SK-N-SH treated with all-trans-retinoic acid at 6 μM for 48 hours (cell line): ENCODE results near the gene KLRF1.

ENCODE experiments used
- ATAC-seq: fragments of 200-7000 bp; cut with Tn5 transposase; 3 replicates; pipeline ENCODE4 v1.9.1; 2020; ENCODE audit warnings: mild to moderate bottlenecking, moderate library complexity
- ARNTL ChIP-seq: fragments of 450-650 bp; formaldehyde crosslinking; IDR thresholded peaks from 2 replicates; pipeline ENCODE4 v1.5.0; 2020; ENCODE audit warnings: low read depth, mild to moderate bottlenecking, moderate library complexity, borderline replicate concordance
- CREB5 ChIP-seq: fragments of 250-450 bp; sonication (Bioruptor Pico); IDR thresholded peaks from 2 replicates; pipeline ENCODE4 v1.5.1; 2020; ENCODE audit warnings: low read depth, mild to moderate bottlenecking, moderate library complexity
- CSDC2 ChIP-seq: fragments of 250-450 bp; sonication (Bioruptor Pico); IDR thresholded peaks from 2 replicates; pipeline ENCODE4 v1.5.0; 2020; ENCODE audit warnings: mild to moderate bottlenecking, moderate library complexity
- GLIS3 ChIP-seq: fragments of 250-450 bp; sonication (Bioruptor Pico); IDR thresholded peaks from 2 replicates; pipeline ENCODE4 v1.5.0; 2020; ENCODE audit warnings: mild to moderate bottlenecking, moderate library complexity
- ISL1 ChIP-seq: fragments of 250-450 bp; sonication (Bioruptor Pico); IDR thresholded peaks from 2 replicates; pipeline ENCODE4 v2.1.2; 2022; ENCODE audit warnings: mild to moderate bottlenecking, moderate library complexity
- PPARA ChIP-seq: fragments of 250-450 bp; sonication (Bioruptor Pico); IDR thresholded peaks from 2 replicates; pipeline ENCODE4 v1.5.0; 2020; ENCODE audit warnings: mild to moderate bottlenecking, borderline replicate concordance
- TCF4 ChIP-seq: fragments of 250-450 bp; sonication (Bioruptor Pico); IDR thresholded peaks from 2 replicates; pipeline ENCODE4 v1.8.0; 2021; ENCODE audit warnings: mild to moderate bottlenecking, moderate library complexity, borderline replicate concordance
- ZC3H10 ChIP-seq: fragments of 250-450 bp; sonication (Bioruptor Pico); IDR thresholded peaks from 2 replicates; pipeline ENCODE4 v1.5.1; 2021; ENCODE audit warnings: mild to moderate bottlenecking, moderate library complexity
- ZFP3 ChIP-seq: fragments of 250-450 bp; sonication (Bioruptor Pico); IDR thresholded peaks from 2 replicates; pipeline ENCODE4 v1.5.0; 2020; ENCODE audit warnings: mild to moderate bottlenecking, moderate library complexity
- ZFP30 ChIP-seq: fragments of 450-650 bp; formaldehyde crosslinking; IDR thresholded peaks from 2 replicates; pipeline ENCODE4 v1.5.0; 2022; ENCODE audit warnings: mild to moderate bottlenecking, moderate library complexity
- ZNF70 ChIP-seq: fragments of 450-650 bp; formaldehyde crosslinking; IDR thresholded peaks from 2 replicates; pipeline ENCODE4 v1.5.0; 2020; ENCODE audit warnings: mild to moderate bottlenecking, moderate library complexity
- ZNF8 ChIP-seq: fragments of 450-650 bp; formaldehyde crosslinking; IDR thresholded peaks from 2 replicates; pipeline ENCODE4 v1.5.0; 2020; ENCODE audit warnings: mild to moderate bottlenecking, moderate library complexity
- TF ChIP-seq, protein P1 (sequence below): fragments of 250-450 bp; sonication (Bioruptor Pico); IDR thresholded peaks from 2 replicates; pipeline ENCODE4 v1.5.0; 2020; ENCODE audit warnings: mild to moderate bottlenecking, moderate library complexity
- TF ChIP-seq, protein P2 (sequence below): fragments of 250-450 bp; sonication (Bioruptor Pico); IDR thresholded peaks from 2 replicates; pipeline ENCODE4 v1.8.0; 2021; ENCODE audit warnings: low read depth, mild to moderate bottlenecking, moderate library complexity, borderline replicate concordance

KLRF1 gene

GRCh38 chr12:9809866-9810265 is 17.4 kb upstream of the KLRF1 start (continued):
- TF ChIP-seq, protein P1, sequence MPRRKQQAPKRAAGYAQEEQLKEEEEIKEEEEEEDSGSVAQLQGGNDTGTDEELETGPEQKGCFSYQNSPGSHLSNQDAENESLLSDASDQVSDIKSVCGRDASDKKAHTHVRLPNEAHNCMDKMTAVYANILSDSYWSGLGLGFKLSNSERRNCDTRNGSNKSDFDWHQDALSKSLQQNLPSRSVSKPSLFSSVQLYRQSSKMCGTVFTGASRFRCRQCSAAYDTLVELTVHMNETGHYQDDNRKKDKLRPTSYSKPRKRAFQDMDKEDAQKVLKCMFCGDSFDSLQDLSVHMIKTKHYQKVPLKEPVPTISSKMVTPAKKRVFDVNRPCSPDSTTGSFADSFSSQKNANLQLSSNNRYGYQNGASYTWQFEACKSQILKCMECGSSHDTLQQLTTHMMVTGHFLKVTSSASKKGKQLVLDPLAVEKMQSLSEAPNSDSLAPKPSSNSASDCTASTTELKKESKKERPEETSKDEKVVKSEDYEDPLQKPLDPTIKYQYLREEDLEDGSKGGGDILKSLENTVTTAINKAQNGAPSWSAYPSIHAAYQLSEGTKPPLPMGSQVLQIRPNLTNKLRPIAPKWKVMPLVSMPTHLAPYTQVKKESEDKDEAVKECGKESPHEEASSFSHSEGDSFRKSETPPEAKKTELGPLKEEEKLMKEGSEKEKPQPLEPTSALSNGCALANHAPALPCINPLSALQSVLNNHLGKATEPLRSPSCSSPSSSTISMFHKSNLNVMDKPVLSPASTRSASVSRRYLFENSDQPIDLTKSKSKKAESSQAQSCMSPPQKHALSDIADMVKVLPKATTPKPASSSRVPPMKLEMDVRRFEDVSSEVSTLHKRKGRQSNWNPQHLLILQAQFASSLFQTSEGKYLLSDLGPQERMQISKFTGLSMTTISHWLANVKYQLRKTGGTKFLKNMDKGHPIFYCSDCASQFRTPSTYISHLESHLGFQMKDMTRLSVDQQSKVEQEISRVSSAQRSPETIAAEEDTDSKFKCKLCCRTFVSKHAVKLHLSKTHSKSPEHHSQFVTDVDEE (CRISPR knock-in tag): no peak
- TF ChIP-seq, all 23 proteins: peak for 0

DNA sequence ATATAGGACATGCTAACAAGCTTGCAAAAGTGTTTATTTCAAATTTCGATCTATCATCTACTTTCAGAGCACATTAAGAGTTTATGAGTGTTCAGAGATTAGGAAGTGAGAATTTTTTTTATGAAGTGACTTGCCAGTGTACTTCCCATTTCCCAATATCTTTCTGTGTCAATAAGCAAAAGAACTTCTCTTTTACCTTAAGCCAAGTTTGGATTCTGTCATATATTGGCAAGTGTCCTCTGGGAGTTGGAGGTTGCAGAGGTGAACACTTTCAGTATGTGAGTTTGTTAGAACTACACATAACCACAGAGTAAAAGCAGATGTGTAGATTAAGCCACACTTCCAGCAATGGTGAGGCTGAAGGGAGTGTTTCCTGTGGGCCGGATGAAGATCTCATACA is 16.6 kb upstream of the KLRF1 start:
- TF ChIP-seq GLIS3 (CRISPR knock-in tag): no peak
- TF ChIP-seq ZNF70 (CRISPR knock-in tag): no peak
- TF ChIP-seq ZFP3 (CRISPR knock-in tag): no peak
- TF ChIP-seq ZNF8 (CRISPR knock-in tag): no peak
- no peak for TF ChIP-seq ARNTL (CRISPR knock-in tag)
- no peak for TF ChIP-seq CREB5 (CRISPR knock-in tag)
- TF ChIP-seq PPARA: no peak
- no peak for ATAC-seq

DNA sequence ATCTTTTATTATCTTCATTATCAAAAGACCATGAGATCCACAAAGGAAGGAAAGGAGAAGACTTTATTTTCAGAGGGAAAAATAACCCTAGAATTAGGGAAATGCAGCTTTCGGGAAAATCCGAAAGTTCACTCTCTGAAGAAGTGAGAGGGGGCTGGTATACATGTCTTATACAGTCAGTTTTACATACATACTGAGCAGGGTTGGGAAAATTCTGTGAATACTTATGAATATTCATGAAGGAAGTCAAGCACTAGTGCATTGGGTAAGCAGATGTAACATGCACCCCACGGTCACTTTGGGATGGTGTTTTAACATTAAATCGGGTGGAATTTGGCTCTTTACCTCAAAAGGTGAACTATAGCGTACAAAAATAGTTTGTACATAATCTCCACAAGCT is 15.7 kb upstream of the KLRF1 start:
- TF ChIP-seq CSDC2 (CRISPR knock-in tag): no peak
- no peak for TF ChIP-seq ZFP3 (CRISPR knock-in tag)
- no peak for ATAC-seq

DNA sequence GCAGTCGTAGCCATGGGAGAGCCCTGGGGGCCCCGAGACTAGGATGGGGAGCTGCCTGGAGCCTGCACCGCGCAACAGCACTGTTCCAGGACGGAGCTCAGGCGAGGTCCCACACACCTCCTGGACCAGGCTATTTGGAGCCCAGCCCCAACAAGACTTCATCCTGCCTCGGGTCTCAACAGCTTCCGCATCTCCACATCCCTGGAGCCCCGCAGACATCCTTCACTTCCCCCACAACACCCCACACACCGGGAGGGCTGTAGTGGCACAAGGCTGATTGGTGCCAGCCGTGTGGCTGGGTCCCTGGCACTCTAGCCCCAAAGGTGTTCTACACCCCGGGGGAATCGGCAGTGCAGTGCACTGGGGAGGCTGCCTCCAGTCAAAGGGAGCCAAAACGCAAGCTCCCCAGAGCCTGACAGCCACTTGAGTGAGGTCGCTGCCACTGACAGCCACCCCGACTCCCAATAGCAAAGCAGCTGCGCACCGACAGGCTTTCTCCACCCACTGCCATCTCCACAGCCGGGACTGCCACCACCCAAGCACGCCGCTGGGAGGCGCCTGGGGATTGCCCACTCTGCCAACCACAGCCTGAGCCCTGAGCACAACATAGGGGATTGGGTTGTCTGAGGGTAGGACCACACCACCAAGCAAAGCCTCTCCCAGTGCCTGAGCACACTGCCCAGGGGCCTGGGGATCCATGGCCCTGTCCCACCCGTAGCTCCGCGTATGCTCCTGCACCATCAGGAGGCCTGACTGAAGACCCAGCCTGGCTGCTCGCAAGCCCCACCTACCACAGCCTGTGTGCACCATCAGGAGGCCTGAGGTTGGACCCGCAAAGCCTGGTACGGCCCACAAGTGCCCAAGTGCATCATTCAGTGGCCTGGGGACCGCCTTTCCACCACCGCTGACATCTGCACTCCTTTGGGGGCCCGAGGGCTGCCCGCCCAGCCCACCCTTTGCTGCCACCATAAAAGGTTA is 13.2 kb upstream of the KLRF1 start:
- TF ChIP-seq, protein P1 (CRISPR knock-in tag): no peak
- TF ChIP-seq TCF4: no peak
- no peak for TF ChIP-seq ZNF70 (CRISPR knock-in tag)
- TF ChIP-seq ZNF8 (CRISPR knock-in tag): no peak
- TF ChIP-seq, protein P2, sequence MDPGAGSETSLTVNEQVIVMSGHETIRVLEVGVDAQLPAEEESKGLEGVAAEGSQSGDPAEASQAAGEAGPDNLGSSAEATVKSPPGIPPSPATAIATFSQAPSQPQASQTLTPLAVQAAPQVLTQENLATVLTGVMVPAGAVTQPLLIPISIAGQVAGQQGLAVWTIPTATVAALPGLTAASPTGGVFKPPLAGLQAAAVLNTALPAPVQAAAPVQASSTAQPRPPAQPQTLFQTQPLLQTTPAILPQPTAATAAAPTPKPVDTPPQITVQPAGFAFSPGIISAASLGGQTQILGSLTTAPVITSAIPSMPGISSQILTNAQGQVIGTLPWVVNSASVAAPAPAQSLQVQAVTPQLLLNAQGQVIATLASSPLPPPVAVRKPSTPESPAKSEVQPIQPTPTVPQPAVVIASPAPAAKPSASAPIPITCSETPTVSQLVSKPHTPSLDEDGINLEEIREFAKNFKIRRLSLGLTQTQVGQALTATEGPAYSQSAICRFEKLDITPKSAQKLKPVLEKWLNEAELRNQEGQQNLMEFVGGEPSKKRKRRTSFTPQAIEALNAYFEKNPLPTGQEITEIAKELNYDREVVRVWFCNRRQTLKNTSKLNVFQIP: no peak
- no peak for TF ChIP-seq ISL1 (CRISPR knock-in tag)
- peak; percentile 98 for ATAC-seq

DNA sequence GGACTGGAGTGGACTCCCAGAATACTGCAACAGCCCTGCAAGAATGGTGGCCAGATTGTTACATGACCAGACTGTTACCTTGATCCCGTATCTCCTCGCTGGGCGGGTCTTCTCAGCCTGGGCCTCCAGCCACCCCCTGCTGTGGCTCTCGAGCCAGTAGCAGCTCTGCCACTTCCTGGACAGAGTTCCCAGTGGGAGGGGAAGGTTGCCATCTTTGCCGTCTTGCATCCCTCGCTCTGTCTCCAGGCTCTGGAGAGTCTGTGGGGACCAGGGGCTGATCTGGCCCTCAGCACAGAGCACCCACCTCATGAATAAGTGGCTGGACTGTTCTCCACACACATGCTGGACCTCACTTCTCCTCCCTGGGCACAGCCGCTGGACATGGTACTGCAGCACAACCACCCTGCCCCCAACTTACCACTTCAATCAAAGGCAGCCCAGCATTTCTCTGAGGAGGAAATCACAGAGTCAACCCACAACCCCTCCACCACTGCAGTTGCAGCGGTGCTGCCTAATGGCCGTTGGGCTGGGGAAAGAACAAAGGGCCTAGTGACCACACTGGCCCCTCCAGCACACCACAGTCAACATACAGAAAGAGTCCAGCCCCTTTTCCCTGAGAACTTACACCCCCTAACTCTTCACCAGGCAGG is 6.9 kb upstream of the KLRF1 start:
- TF ChIP-seq ZC3H10 (CRISPR knock-in tag): no peak
- TF ChIP-seq TCF4: no peak
- no peak for TF ChIP-seq ZFP30 (CRISPR knock-in tag)
- TF ChIP-seq, protein P2: no peak
- ATAC-seq: no peak
